GM18505 (cell line): ENCODE measurements around the gene CYP4F11.
"Not testable (repeated sequence)": the region's sequence is repeated elsewhere in the genome, so short reads cannot be mapped to it uniquely, and the experiment has no call there.

Experiments
- ATAC-seq: cut with Tn5 transposase; IDR thresholded peaks from one replicate; pipeline ENCODE4 v1.9.1; 2021; ENCODE audit not compliant: unreplicated experiment
- POLR2A ChIP-seq: IDR thresholded peaks from 4 replicates; pipeline ENCODE4 v1.6.1; 2011; ENCODE audit warnings: borderline replicate concordance; ENCODE audit not compliant: insufficient read depth, insufficient read length; ENCODE audit errors: extremely low read depth

CYP4F11 gene

GRCh38 chr19:15944401-15944800 lies 10.1 kb upstream of the CYP4F11 start:
- no peak for ATAC-seq
- TF ChIP-seq POLR2A, result no peak

GRCh38 chr19:15937771-15938170 lies 3.4 kb upstream of the CYP4F11 start:
- no peak for TF ChIP-seq POLR2A
- no peak for ATAC-seq

- TF ChIP-seq POLR2A, result no peak
- ATAC-seq, result no peak
Measured at GRCh38 chr19:15936950-15937349, 2.6 kb upstream of the CYP4F11 start.

GRCh38 chr19:15936173-15936572 lies 1.8 kb upstream of the CYP4F11 start:
- ATAC-seq, result no peak
- TF ChIP-seq POLR2A, result no peak

- TF ChIP-seq POLR2A, result no peak
- no peak for ATAC-seq
Measured at GRCh38 chr19:15935167-15935702, 906 bp upstream of the CYP4F11 start.

GRCh38 chr19:15933761-15934331 lies 483 bp downstream of the CYP4F11 start:
- not testable (repeated sequence) for ATAC-seq

- no peak for ATAC-seq
- TF ChIP-seq POLR2A, result no peak
Measured at GRCh38 chr19:15928321-15928720, 6.0 kb downstream of the CYP4F11 start.

GRCh38 chr19:15926484-15926883 lies 7.8 kb downstream of the CYP4F11 start:
- TF ChIP-seq POLR2A, result no peak
- no peak for ATAC-seq

- no peak for TF ChIP-seq POLR2A
- no peak for ATAC-seq
Measured at GRCh38 chr19:15923702-15924101, 10.6 kb downstream of the CYP4F11 start.

GRCh38 chr19:15922021-15922420 lies 12.3 kb downstream of the CYP4F11 start:
- ATAC-seq, result no peak
- no peak for TF ChIP-seq POLR2A

- TF ChIP-seq POLR2A, result no peak
- ATAC-seq, result no peak
Measured at GRCh38 chr19:15919243-15919642, 15.1 kb downstream of the CYP4F11 start.

GRCh38 chr19:15915109-15915508 lies 19.2 kb downstream of the CYP4F11 start:
- TF ChIP-seq POLR2A, result no peak
- ATAC-seq, result no peak

GRCh38 chr19:15913830-15914229 lies 20.5 kb downstream of the CYP4F11 start:
- no peak for TF ChIP-seq POLR2A
- ATAC-seq, result no peak

GRCh38 chr19:15913384-15913783 lies 20.9 kb downstream of the CYP4F11 start:
- no peak for ATAC-seq
- TF ChIP-seq POLR2A, result no peak
